Osteoblast (primary cell): Measurements from ENCODE around the gene EPB41L3. TPM values are rescaled to one million over a fixed set of nuclear protein-coding genes. Genes with fewer than 3 reads are reported as not detected.

ENCODE experiments used
- DNase-seq: peaks from one replicate; pipeline ENCODE4 v3.0.0; 2011; ENCODE audit warnings: low spot score, mixed read lengths; ENCODE audit not compliant: insufficient read length; ENCODE audit errors: missing footprints
- H2AFZ ChIP-seq: 2 replicates; pipeline ENCODE4 v1.6.0; 2011; ENCODE audit warnings: mild to moderate bottlenecking, low read length
- H3K27ac ChIP-seq: 2 replicates; pipeline ENCODE4 v1.5.1; 2011; ENCODE audit warnings: mild to moderate bottlenecking, low read depth, low read length, moderate library complexity
- H3K27me3 ChIP-seq: 2 replicates; pipeline ENCODE4 v1.6.0; 2012; ENCODE audit warnings: mild to moderate bottlenecking, control low read depth, inconsistent platforms, low read length, moderate library complexity; ENCODE audit not compliant: insufficient read depth
- H3K36me3 ChIP-seq: 2 replicates; pipeline ENCODE4 v1.5.1; 2011; ENCODE audit warnings: mild to moderate bottlenecking, low read length, control low read depth, moderate library complexity; ENCODE audit not compliant: insufficient read depth
- H3K4me1 ChIP-seq: 2 replicates; pipeline ENCODE4 v1.5.1; 2011; ENCODE audit warnings: mild to moderate bottlenecking, low read length, control low read depth, moderate library complexity; ENCODE audit not compliant: insufficient read depth
- H3K4me2 ChIP-seq: 2 replicates; pipeline ENCODE4 v1.6.0; 2011; ENCODE audit warnings: mild to moderate bottlenecking, low read length; ENCODE audit not compliant: insufficient read depth
- H3K4me3 ChIP-seq: fragments of 200-600 bp; sonication (generic); 3 replicates; pipeline ENCODE4 v1.5.1; 2012; ENCODE audit warnings: mild to moderate bottlenecking, low read length, inconsistent platforms; ENCODE audit not compliant: insufficient read depth
- H3K79me2 ChIP-seq: 2 replicates; pipeline ENCODE4 v1.6.0; 2012; ENCODE audit warnings: mild to moderate bottlenecking, low read length, control low read depth, inconsistent platforms; ENCODE audit not compliant: insufficient read depth
- H3K9me3 ChIP-seq: 2 replicates; pipeline ENCODE4 v1.5.1; 2011; ENCODE audit warnings: low read depth, low read length, control low read depth
- H4K20me1 ChIP-seq: 2 replicates; pipeline ENCODE4 v1.6.0; 2012; ENCODE audit warnings: mild to moderate bottlenecking, low read length, control low read depth; ENCODE audit not compliant: insufficient read depth
- CTCF ChIP-seq: IDR thresholded peaks from 2 replicates; pipeline ENCODE4 v1.5.1; 2011; ENCODE audit warnings: mild to moderate bottlenecking, low read depth, low read length, moderate library complexity; ENCODE audit errors: extremely low read depth
- total RNA-seq: library from RNA; depleted of rRNA; stranded (reverse); fragments of >200 nt; gene quantifications from 2 replicates; pipeline ENCODE4 v1.2.3, GENCODE V29; 2012

Gene EPB41L3
- total RNA-seq, 1 donor, result 0.72 TPM

- Histone ChIP-seq H2AFZ (no peak overlapping the region), H4K20me1 (no peaks in the 10 kb centered on the region), H3K9me3 (no peaks in the 10 kb centered on the region), H3K4me2 (no peak overlapping the region), H3K4me3 (no peak overlapping the region), H3K79me2 (no peaks in the 10 kb centered on the region), H3K27me3 (no peaks in the 10 kb centered on the region), H3K4me1 (no peaks in the 10 kb centered on the region), H3K27ac (no peak overlapping the region), H3K36me3 (no peaks in the 10 kb centered on the region)
- TF ChIP-seq CTCF, result no peak
- DNase-seq, result no peak
These were observed 150.0 kb downstream of the EPB41L3 start for GRCh38 chr18:5393779-5394178.

GRCh38 chr18:5391409-5391808, 152.4 kb downstream of the EPB41L3 start:
- TF ChIP-seq CTCF, result no peak
- H4K20me1 ChIP-seq, result no peaks in the 10 kb centered on the region
- H3K27ac ChIP-seq, result no peak overlapping the region
- H3K4me2 ChIP-seq, result no peak overlapping the region
- H3K79me2 ChIP-seq, result no peaks in the 10 kb centered on the region
- H3K27me3 ChIP-seq, result no peaks in the 10 kb centered on the region
- no peak overlapping the region for H2AFZ ChIP-seq
- H3K9me3 ChIP-seq, result no peaks in the 10 kb centered on the region
- DNase-seq, result no peak
- H3K4me3 ChIP-seq, result no peak overlapping the region
- no peaks in the 10 kb centered on the region for H3K4me1 ChIP-seq
- H3K36me3 ChIP-seq, result no peaks in the 10 kb centered on the region

GRCh38 chr18:5389356-5389755, 154.4 kb downstream of the EPB41L3 start:
- no peak for DNase-seq
- H3K4me1 ChIP-seq, result no peaks in the 10 kb centered on the region
- H3K79me2 ChIP-seq, result no peaks in the 10 kb centered on the region
- H3K27me3 ChIP-seq, result no peaks in the 10 kb centered on the region
- no peaks in the 10 kb centered on the region for H4K20me1 ChIP-seq
- no peak for TF ChIP-seq CTCF
- no peaks in the 10 kb centered on the region for H3K9me3 ChIP-seq
- no peak overlapping the region for H3K4me3 ChIP-seq
- H2AFZ ChIP-seq, result no peak overlapping the region
- no peaks in the 10 kb centered on the region for H3K36me3 ChIP-seq
- no peak overlapping the region for H3K4me2 ChIP-seq
- H3K27ac ChIP-seq, result no peak overlapping the region

- no peak overlapping the region for H3K4me2 ChIP-seq
- H3K79me2 ChIP-seq, result no peaks in the 10 kb centered on the region
- DNase-seq, result no peak
- H3K4me3 ChIP-seq, result no peak overlapping the region
- no peak for TF ChIP-seq CTCF
- no peaks in the 10 kb centered on the region for H3K4me1 ChIP-seq
- no peaks in the 10 kb centered on the region for H4K20me1 ChIP-seq
- H3K36me3 ChIP-seq, result no peaks in the 10 kb centered on the region
- H3K27ac ChIP-seq, result no peak overlapping the region
- H2AFZ ChIP-seq, result no peak overlapping the region
- H3K9me3 ChIP-seq, result no peaks in the 10 kb centered on the region
- H3K27me3 ChIP-seq, result no peaks in the 10 kb centered on the region
These were observed 154.9 kb downstream of the EPB41L3 start for GRCh38 chr18:5388896-5389295.
